Lower leg skin (tissue), 4 donors: ENCODE results near the gene SRP54. TPM values are rescaled to one million over a fixed set of nuclear protein-coding genes. Genes with fewer than 3 reads are reported as not detected.

Experiments used
- DNase-seq, 2 donors: peaks; one replicate each; pipeline ENCODE4 v3.0.0-alpha.2; 2019; ENCODE audit warnings: low spot score in 2 of 2
- H3K4me3 ChIP-seq: fragments of 200-600 bp; sonication (generic); 2 replicates; pipeline ENCODE4 v1.5.1; 2017; ENCODE audit warnings: mild to moderate bottlenecking, low read depth; ENCODE audit not compliant: poor library complexity, severe bottlenecking
- CTCF ChIP-seq, 3 donors: fragments of 450-650 bp; IDR thresholded peaks; one replicate each; pipeline ENCODE4 v1.5.1; 2016; ENCODE audit warnings: antibody characterized with exemption in 3 of 3, mild to moderate bottlenecking in 3 of 3, moderate library complexity in 2 of 3
- POLR2A ChIP-seq, 2 donors: fragments of 450-650 bp; IDR thresholded peaks; one replicate each; pipeline ENCODE4 v1.6.1; 2016 to 2017; ENCODE audit warnings: antibody characterized with exemption in 2 of 2, mild to moderate bottlenecking in 1 of 2, moderate library complexity in 1 of 2
- WGBS, 2 donors: methylation state at CpG; one replicate each; pipeline ENCODE4 v1.1.5; 2018; 5-methylcytosine and 5-hydroxymethylcytosine counted together
- intact Hi-C: fragments of 100-400 bp; cut with DNase I; formaldehyde crosslinking; loops from one replicate; pipeline ENCODE4 v1.15.0; 2023; ENCODE audit warnings: low total_unique reads
- total RNA-seq, 4 donors: library from RNA; depleted of rRNA; stranded (reverse); fragments of >200 nt; gene quantifications; one replicate each; pipeline ENCODE4 v1.1.0, GENCODE V29; 2016

Gene SRP54
- total RNA-seq, 4 donors from 2014 or later: 36.1 to 51.8 (median 38.6) TPM

DNA sequence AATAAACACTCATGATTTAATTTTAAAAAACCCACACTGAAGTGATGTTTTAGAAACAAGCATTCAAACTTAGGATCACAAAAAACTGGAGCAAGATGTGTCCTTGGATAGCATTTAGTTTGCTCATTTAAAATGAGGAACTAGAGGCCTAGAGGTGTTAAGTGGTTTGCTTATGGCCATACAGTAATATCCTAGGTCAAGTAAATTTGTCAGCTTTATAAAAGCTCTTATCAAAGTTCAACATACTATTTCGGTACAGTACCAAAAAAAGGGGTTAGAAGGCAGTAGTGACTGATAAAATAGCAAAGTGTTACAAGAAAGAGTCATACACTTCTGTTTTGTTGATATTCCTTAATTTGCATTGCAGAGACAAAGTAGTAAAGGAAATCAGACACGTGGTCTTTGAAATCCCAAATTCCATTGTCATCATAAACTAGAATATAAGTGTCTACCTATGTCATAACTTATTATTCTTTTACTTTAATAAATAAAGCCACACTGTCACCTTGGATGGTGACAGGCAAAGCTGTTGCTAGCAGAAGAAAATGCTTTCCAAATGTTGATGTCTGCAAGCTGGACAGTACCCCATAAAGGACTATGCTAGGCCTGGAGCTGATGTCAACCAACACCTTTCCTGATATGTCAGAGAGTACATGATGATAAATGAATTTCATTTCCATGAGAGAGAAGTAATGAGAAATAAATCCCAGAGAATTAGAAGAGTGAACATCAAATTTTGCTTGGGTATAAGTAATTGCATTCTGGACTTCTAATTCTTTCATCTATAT, 17.6 kb upstream of the SRP54 start:
- WGBS, 2 donors: 83 to 89% methylated on average over 2 of the region's 2 CpGs
- TF ChIP-seq CTCF (IDR thresholded peaks at IDR 0.05) (no peak), POLR2A (IDR thresholded peaks at IDR 0.05) (no peak)
- no peak for DNase-seq
- intact Hi-C loops: no loop called here
- H3K4me3 ChIP-seq: no peak overlapping the region

GRCh38 chr14:34965912-34966311, 16.9 kb upstream of the SRP54 start:
- WGBS, 2 donors: 86% methylated on average over 4 of the region's 4 CpGs
- intact Hi-C loops: no loop called here
- DNase-seq: no peak
- no peak for TF ChIP-seq CTCF (IDR thresholded peaks at IDR 0.05)
- no peak for TF ChIP-seq POLR2A (IDR thresholded peaks at IDR 0.05)
- H3K4me3 ChIP-seq: no peak overlapping the region

- TF ChIP-seq POLR2A (IDR thresholded peaks at IDR 0.05) (no peak), CTCF (IDR thresholded peaks at IDR 0.05) (no peak)
- intact Hi-C loops: no loop called here
- 91 to 93% methylated on average over 3 of the region's 3 CpGs for WGBS, 2 donors
- no peak for DNase-seq
- no peak overlapping the region for H3K4me3 ChIP-seq
Measured at GRCh38 chr14:34966413-34966812, 16.4 kb upstream of the SRP54 start.

DNA sequence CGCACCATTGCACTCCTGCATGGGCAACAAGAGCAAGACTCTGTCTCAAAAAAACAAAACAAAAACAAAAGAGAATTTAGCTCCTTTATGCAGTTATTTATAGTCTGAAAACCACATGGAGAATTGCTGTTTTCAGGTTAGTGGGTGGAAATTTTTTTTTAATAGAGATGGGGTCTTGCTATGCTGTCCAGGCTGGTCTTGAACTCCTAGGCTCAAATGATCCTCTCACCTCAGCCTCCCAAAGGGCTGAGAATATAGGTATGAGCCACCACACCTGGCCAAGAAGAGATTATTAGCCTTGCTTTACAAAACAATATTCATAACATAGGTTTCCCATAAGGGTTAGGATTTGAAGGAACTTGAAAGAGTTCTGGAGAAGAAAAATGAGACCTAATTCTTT, 12.1 kb upstream of the SRP54 start:
- intact Hi-C loops: no loop called here
- H3K4me3 ChIP-seq: no peak overlapping the region
- TF ChIP-seq CTCF (IDR thresholded peaks at IDR 0.05): no peak
- TF ChIP-seq POLR2A (IDR thresholded peaks at IDR 0.05): no peak
- WGBS, 2 donors: 100% methylated on average over 1 of the region's 1 CpG
- no peak for DNase-seq

GRCh38 chr14:34971381-34971780, 11.4 kb upstream of the SRP54 start:
- TF ChIP-seq CTCF (IDR thresholded peaks at IDR 0.05) (no peak), POLR2A (IDR thresholded peaks at IDR 0.05) (no peak)
- intact Hi-C loops: no loop called here
- no peak for DNase-seq
- no peak overlapping the region for H3K4me3 ChIP-seq

DNA sequence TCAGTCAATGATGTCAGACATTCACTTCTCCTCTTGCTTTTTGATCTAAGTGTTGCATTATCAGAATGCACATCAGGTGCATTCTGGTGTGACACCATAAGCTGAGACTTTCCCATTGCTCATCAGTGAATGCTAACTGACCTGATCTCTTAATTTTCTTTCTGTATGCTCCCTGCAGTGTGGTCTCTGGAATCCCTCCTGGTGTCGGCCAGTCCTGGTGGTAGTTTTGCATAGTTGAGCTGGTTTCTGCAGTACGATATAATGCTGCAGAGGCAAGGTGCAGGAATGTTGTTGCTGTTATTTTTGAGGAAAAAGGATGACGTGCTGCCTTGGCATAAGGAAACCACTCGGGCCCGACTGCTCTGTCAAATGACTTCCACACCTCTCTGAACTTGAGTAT, 11.0 kb upstream of the SRP54 start:
- WGBS, 2 donors: 90 to 92% methylated on average over 5 of the region's 5 CpGs
- intact Hi-C loops: no loop called here
- H3K4me3 ChIP-seq: no peak overlapping the region
- DNase-seq: no peak
- TF ChIP-seq CTCF (IDR thresholded peaks at IDR 0.05) (no peak), POLR2A (IDR thresholded peaks at IDR 0.05) (no peak)
